Measurements from ENCODE around the gene ASPA. TPM values are rescaled to one million over a fixed set of nuclear protein-coding genes. Genes with fewer than 3 reads are reported as not detected.

The ASPA gene
- polyA plus RNA-seq, 1 of the 3 experiments (the other 2 are of a cell fraction) = not detected

DNA sequence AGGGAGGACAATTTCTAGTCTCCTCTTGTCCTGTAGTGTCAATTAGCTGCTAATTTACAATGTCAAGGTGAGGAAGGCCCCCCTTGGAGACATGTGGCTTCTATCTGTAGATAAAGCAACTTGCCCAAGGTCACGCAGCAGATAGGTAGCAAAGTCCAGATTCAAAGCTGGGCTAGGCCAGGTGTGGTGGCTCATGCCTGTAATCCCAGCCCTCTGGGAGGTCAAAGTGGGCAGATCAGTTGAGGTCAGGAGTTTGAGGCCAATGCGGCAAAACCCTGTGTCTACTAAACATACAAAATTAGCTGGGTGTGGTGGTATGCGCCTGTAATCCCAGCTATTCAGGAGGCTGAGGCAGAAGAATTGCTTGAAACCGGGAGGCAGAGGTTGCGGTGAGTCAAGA lies 70.7 kb downstream of the ASPA start (continued):
- no peak for TF ChIP-seq ZBTB33 (IDR thresholded peaks at IDR 0.05; ENCODE audit: borderline replicate concordance, low read depth)
- no peak for TF ChIP-seq SMC3 (IDR thresholded peaks at IDR 0.05; ENCODE audit: low read depth, low read length)
- no peak for TF ChIP-seq YY1 (IDR thresholded peaks at IDR 0.05; ENCODE audit: low read depth)
- TF ChIP-seq ELF1 (IDR thresholded peaks at IDR 0.05) = no peak
- no peak for TF ChIP-seq FOXM1 (IDR thresholded peaks at IDR 0.05; ENCODE audit: low read depth)
- TF ChIP-seq FOXJ3 (CRISPR knock-in tag; IDR thresholded peaks at IDR 0.05) = no peak
- no peak for TF ChIP-seq RFX5 (IDR thresholded peaks at IDR 0.05; ENCODE audit: low read length)
- no peak for TF ChIP-seq POLR2AphosphoS5 (IDR thresholded peaks at IDR 0.05; ENCODE audit: low read depth, low read length)
- no peak for TF ChIP-seq MXI1 (IDR thresholded peaks at IDR 0.05; ENCODE audit: low read depth, low read length)
- no peak for TF ChIP-seq CTCF (IDR thresholded peaks at IDR 0.05)
- TF ChIP-seq CHD2 (IDR thresholded peaks at IDR 0.05; ENCODE audit: low read length, partially characterized antibody) = no peak

- ChIA-PET POLR2A (no interaction called here), CTCF (no interaction called here)
- TF ChIP-seq RFX5 (IDR thresholded peaks at IDR 0.05; ENCODE audit: low read length) (no peak), SIN3A (IDR thresholded peaks at IDR 0.05; ENCODE audit: borderline replicate concordance, low read depth, low read length) (no peak), EZH2phosphoT487 (IDR thresholded peaks at IDR 0.05; ENCODE audit: borderline replicate concordance, low read depth) (no peak), RAD21 (IDR thresholded peaks at IDR 0.05; ENCODE audit: low read length) (no peak), NRF1 (IDR thresholded peaks at IDR 0.05; ENCODE audit: low read depth, low read length) (no peak), PBX3 (IDR thresholded peaks at IDR 0.05) (no peak)
- TF ChIP-seq, protein P1, sequence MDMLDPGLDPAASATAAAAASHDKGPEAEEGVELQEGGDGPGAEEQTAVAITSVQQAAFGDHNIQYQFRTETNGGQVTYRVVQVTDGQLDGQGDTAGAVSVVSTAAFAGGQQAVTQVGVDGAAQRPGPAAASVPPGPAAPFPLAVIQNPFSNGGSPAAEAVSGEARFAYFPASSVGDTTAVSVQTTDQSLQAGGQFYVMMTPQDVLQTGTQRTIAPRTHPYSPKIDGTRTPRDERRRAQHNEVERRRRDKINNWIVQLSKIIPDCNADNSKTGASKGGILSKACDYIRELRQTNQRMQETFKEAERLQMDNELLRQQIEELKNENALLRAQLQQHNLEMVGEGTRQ (IDR thresholded peaks at IDR 0.05; ENCODE audit: borderline replicate concordance, low read depth, low read length) = no peak
- no peak overlapping the region for H3K4me2 ChIP-seq
- no peaks in the 10 kb centered on the region for H3K79me2 ChIP-seq (ENCODE audit: insufficient read depth)
- no peak overlapping the region for H3K4me3 ChIP-seq (ENCODE audit: low read depth in 2 of 2, low read length in 1 of 2)
- no peaks in the 10 kb centered on the region for H3K9me3 ChIP-seq
- 69% methylated on average over 8 of the region's 8 CpGs for WGBS (ENCODE audit: low lambda C conversion rate)
- no peaks in the 10 kb centered on the region for H3F3A ChIP-seq (replicated peaks; ENCODE audit: insufficient read depth)
- DNase-seq = peak; percentile 4
- H4K20me1 ChIP-seq (ENCODE audit: insufficient read depth) = no peaks in the 10 kb centered on the region
- no peak overlapping the region for H3K9ac ChIP-seq
- H3K27ac ChIP-seq (ENCODE audit: low read depth in 2 of 2, low read length in 1 of 2) = no peak overlapping the region
- H3K27me3 ChIP-seq (ENCODE audit: insufficient read depth) = peaks cover 16% of the 10 kb centered on the region; the same call in 1 of the 2 replicates
- H3K36me3 ChIP-seq (replicated peaks in 1 of 2; ENCODE audit: control insufficient read depth in 1 of 2, insufficient read depth in 2 of 2, low read length in 1 of 2) = no peaks in the 10 kb centered on the region
- no peaks in the 10 kb centered on the region for H3K9me2 ChIP-seq
- H3K4me1 ChIP-seq (ENCODE audit: control insufficient read depth in 1 of 2, insufficient read depth in 2 of 2, low read depth in 1 of 2, low read length in 1 of 2) = no peaks in the 10 kb centered on the region
- no peak overlapping the region for H2AFZ ChIP-seq (ENCODE audit: low read depth)
Measured at GRCh38 chr17:3546997-3547396, 71.2 kb downstream of the ASPA start.

All from SK-N-SH (cell line).